Measurements from ENCODE around the gene MYH7.
"Not testable (repeated sequence)": the region's sequence is repeated elsewhere in the genome, so short reads cannot be mapped to it uniquely, and the experiment has no call there.

Gene MYH7

GRCh38 chr14:23386266-23386657 lies 49.2 kb downstream of the MYH7 start:
- DNase-seq (ENCODE audit: low spot score) = not testable (repeated sequence)

GRCh38 chr14:23385642-23386265 lies 49.7 kb downstream of the MYH7 start:
- DNase-seq (ENCODE audit: low spot score) = no peak

- no peak for DNase-seq (ENCODE audit: low spot score)
Observed at GRCh38 chr14:23385244-23385641, 50.2 kb downstream of the MYH7 start.

- DNase-seq (ENCODE audit: low spot score) = no peak
Observed at GRCh38 chr14:23384364-23385080, 50.9 kb downstream of the MYH7 start.

- no peak for DNase-seq (ENCODE audit: low spot score)
Observed at GRCh38 chr14:23382731-23383440, 52.6 kb downstream of the MYH7 start.

GRCh38 chr14:23382276-23382675 lies 53.2 kb downstream of the MYH7 start:
- DNase-seq (ENCODE audit: low spot score) = no peak

GRCh38 chr14:23381871-23382270 lies 53.6 kb downstream of the MYH7 start:
- no peak for DNase-seq (ENCODE audit: low spot score)

GRCh38 chr14:23380976-23381375 lies 54.5 kb downstream of the MYH7 start:
- DNase-seq (ENCODE audit: low spot score) = no peak

GRCh38 chr14:23380197-23380914 lies 55.1 kb downstream of the MYH7 start:
- peak; percentile 42 for DNase-seq (ENCODE audit: low spot score)

- peak; percentile 59 for DNase-seq (ENCODE audit: low spot score)
Observed at GRCh38 chr14:23379366-23380196, 55.9 kb downstream of the MYH7 start.

GRCh38 chr14:23378612-23379220 lies 56.7 kb downstream of the MYH7 start:
- no peak for DNase-seq (ENCODE audit: low spot score)

- DNase-seq (ENCODE audit: low spot score) = no peak
Observed at GRCh38 chr14:23377573-23378563, 57.6 kb downstream of the MYH7 start.

GRCh38 chr14:23377198-23377550 lies 58.3 kb downstream of the MYH7 start:
- no peak for DNase-seq (ENCODE audit: low spot score)

- peak; percentile 98 for DNase-seq (ENCODE audit: low spot score)
Observed at GRCh38 chr14:23376482-23377197, 58.8 kb downstream of the MYH7 start, which contains the start of gene CMTM5. Gene CMTM5, plus strand, starts transcription at chr14:23377046. Its CDS starts 206 bp downstream, at chr14:23377252.

- no peak for DNase-seq (ENCODE audit: low spot score)
Observed at GRCh38 chr14:23375527-23376251, 59.8 kb downstream of the MYH7 start.

GRCh38 chr14:23373041-23373440 lies 62.4 kb downstream of the MYH7 start:
- no peak for DNase-seq (ENCODE audit: low spot score)

- DNase-seq (ENCODE audit: low spot score) = no peak
Observed at GRCh38 chr14:23372509-23372908, 63.0 kb downstream of the MYH7 start, which contains the start of gene IL25. Gene IL25, plus strand, starts transcription at chr14:23372809.

- no peak for DNase-seq (ENCODE audit: low spot score)
Observed at GRCh38 chr14:23371865-23372264, 63.6 kb downstream of the MYH7 start.
